GM18508 (cell line): Measurements from ENCODE around the gene SF3B3.
"Not testable (repeated sequence)": the region's sequence is repeated elsewhere in the genome, so short reads cannot be mapped to it uniquely, and the experiment has no call there.

Experiments used
- ATAC-seq: cut with Tn5 transposase; IDR thresholded peaks from one replicate; pipeline ENCODE4 v1.9.1; 2021; ENCODE audit warnings: moderate number of reproducible peaks; ENCODE audit not compliant: insufficient read depth, unreplicated experiment

SF3B3 gene

DNA sequence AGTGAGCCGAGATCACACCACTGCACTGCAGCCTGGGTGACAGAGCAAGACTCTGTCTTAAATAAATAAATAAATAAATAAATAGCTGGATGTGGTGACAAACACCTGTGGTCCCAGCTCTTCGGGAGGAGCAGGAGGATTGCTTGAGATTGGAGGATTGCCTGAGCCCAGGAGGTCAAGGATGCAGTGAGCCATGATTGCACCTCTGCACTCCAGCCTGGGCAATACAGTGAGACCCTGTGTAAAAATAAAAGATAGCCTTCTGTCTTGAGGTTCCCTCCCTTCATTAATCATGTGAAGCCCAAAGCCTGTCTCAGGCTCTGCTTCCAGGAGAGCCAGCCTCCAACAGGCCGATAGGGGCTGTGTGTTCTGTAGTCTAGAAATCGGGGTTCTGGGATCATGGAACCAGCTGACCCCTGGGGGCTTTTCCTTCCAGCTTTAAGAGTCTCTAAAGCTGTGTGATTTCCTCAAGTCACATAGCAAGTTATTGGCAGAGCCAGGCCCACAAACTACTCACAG is 88.2 kb downstream of the SF3B3 start:
- no peak for ATAC-seq

DNA sequence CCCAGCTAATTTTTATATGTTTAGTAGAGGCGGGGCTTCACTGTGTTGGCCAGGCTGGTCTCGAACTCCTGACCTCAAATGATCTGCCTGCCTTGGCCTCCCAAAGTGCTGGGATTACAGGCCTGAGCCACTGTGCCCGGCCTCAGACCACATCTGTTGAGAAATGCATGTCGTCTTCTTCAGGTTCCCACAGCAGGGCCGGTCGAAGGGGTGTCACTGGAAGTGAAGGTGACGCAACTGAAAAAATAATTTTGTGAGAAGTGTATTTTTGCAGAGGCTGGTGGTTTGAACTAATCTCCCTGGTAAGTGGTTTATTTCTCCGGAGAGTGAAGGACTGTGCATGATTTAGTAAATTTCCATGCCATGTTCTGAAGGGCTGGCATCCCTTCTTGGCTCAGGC is 89.3 kb downstream of the SF3B3 start:
- no peak for ATAC-seq

DNA sequence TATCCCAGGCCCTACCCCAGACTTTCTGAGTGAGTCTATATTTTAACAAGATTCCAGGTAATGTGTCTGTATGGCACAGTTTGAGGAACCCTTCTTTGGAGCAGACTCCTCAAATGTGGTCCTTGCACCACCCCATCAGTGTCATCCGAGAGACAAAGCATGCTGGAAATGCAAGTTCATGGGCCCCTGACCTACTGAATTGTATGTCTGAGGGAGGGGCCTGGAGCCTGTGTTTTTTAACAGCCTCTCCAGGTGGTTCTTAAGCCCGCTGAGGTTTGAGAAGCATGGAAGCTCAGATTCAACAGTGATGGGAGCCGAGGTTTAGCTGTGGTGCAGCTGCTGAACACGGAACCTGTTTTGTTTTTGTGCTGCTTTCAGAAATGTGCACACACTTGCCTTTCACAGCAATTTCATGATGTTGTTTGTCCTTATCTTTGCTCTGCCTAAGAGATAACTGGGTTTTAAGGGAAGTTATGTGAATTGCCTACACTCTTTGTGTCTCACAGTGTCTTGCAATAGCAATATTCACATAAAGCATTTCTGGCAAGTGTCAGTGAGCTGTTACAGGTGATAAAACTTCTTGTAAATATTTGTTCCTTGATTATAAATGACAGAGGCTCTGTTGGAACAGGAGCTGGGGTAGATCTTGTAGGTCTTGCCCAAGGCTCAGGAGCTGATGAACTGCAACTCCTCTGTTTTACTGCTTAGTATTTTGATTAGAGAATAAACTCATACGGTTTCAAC is 90.8 kb downstream of the SF3B3 start:
- ATAC-seq, result no peak

DNA sequence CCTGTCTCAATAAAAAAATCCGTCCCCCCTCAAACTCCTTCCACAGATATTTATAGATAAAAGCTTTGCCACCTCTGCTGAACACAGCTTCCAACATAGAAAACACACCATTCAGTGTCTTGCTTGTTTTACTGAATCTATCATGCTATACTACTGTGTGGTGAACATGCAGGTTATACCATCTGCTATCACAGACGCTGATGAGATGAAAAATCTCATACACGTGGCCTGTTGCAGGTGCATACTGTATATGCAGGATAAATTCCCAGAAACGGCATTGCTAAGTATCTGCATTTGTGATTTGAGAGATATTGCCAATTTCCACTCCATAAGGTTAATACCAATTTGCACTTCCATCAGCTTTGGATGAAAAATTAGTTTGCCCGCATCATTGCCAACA is 92.3 kb downstream of the SF3B3 start:
- ATAC-seq, result no peak

DNA sequence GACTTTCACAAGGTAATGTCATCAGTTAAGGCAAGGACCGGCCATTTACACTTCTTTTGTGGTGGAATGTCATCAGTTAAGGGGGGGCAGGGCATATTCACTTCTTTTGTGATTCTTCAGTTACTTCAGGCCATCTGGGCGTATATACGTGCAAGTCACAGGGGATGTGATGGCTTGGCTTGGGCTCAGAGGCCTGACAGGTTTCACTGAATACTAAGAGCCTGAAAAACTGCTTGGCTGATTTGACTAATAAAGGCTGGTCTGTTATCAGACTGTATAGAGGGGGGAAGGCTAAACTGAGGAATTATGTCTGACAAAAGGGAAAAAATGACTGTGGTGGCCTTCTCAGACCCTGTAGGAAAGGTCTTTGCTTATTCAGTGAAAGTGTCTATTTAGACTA is 98.2 kb downstream of the SF3B3 start:
- ATAC-seq, result not testable (repeated sequence)
